HCT116 (cell line): ENCODE data around the gene RTP4. TPM values are rescaled to one million over a fixed set of nuclear protein-coding genes. Genes with fewer than 3 reads are reported as not detected.

Experiments used
- ATAC-seq: fragments of 200-7000 bp; cut with Tn5 transposase; 2 replicates; pipeline ENCODE4 v1.9.1; 2020; ENCODE audit warnings: mild to moderate bottlenecking, moderate library complexity
- BruUV-seq: library from RNA; stranded (reverse); fragments of 400-500 nt; replicated peaks from 2 replicates; lab custom pipeline; 2021; lab: Mats Ljungman, UMichigan
- CTCF ChIA-PET: fragments of 300-600 bp; sonication (Branson Sonifier 250); formaldehyde crosslinking; loops from one replicate; lab custom pipeline; 2021; ENCODE audit warnings: antibody characterized with exemption; lab: Charles Lee
- POLR2A ChIA-PET: fragments of 300-600, 350-600 bp; sonication (Branson Sonifier 250); formaldehyde crosslinking; loops from one replicate; lab custom pipeline; 2021; ENCODE audit warnings: antibody characterized with exemption; lab: Charles Lee
- RAD21 ChIA-PET, 2 experiments: fragments of 300-600 bp; sonication (Branson Sonifier 250); formaldehyde crosslinking; loops; one replicate each; lab custom pipeline; 2023; ENCODE audit warnings: low total read pairs in 2 of 2; ENCODE audit not compliant: uncharacterized antibody in 2 of 2, unreplicated experiment in 2 of 2, low non-redundant PET in 1 of 2; lab: Charles Lee
- DNase-seq: peaks from one replicate; pipeline ENCODE4 v3.0.0-alpha.2; 2010; ENCODE audit warnings: low read depth, low spot score
- H2AFZ ChIP-seq: fragments of 200-600 bp; shearing (Covaris generic), sonication (generic); 2 replicates; pipeline ENCODE4 v1.6.1; 2017; ENCODE audit warnings: low read depth, mixed run types, mixed read lengths, antibody characterized with exemption, low read length; ENCODE audit not compliant: poor library complexity, severe bottlenecking
- H3K27ac ChIP-seq: 2 replicates; pipeline ENCODE4 v1.5.1; 2012; ENCODE audit warnings: low read depth, low read length
- H3K27me3 ChIP-seq: fragments of 200-600 bp; sonication (generic); 2 replicates; pipeline ENCODE4 v1.6.1; 2016; ENCODE audit warnings: mixed run types, low read length, mixed read lengths; ENCODE audit not compliant: insufficient read depth
- H3K36me3 ChIP-seq, 2 experiments: fragments of 200-500 bp in 1 of 2; fragments of 200-600 bp in 1 of 2; sonication (Bioruptor generic) in 1 of 2; sonication (generic) in 1 of 2; 2 replicates each; pipeline versions ENCODE4 v1.5.1 to v1.6.1; 2014 to 2016; ENCODE audit warnings: low read length in 2 of 2, inconsistent platforms in 1 of 2, mixed read lengths in 1 of 2, mixed run types in 1 of 2; ENCODE audit not compliant: insufficient read depth in 2 of 2, control insufficient read depth in 1 of 2
- H3K4me1 ChIP-seq, 2 experiments: fragments of 200-600 bp in 1 of 2; sonication (generic) in 1 of 2; 2 replicates each; pipeline versions ENCODE4 v1.5.1 to v1.6.1; 2012 to 2017; ENCODE audit warnings: low read length in 2 of 2, inconsistent platforms in 1 of 2, mild to moderate bottlenecking in 1 of 2, mixed read lengths in 1 of 2, mixed run types in 1 of 2, moderate library complexity in 1 of 2; ENCODE audit not compliant: insufficient read depth in 2 of 2, control insufficient read depth in 1 of 2
- H3K4me2 ChIP-seq: fragments of 200-600 bp; sonication (generic); 2 replicates; pipeline ENCODE4 v1.6.1; 2017; ENCODE audit warnings: mixed run types, low read length, mixed read lengths
- H3K4me3 ChIP-seq, 2 experiments: fragments of 200-600 bp in 1 of 2; sonication (generic) in 1 of 2; replicated peaks in 1 of 2; 2 replicates each; pipeline ENCODE4 v1.5.1; 2011 to 2016; ENCODE audit warnings: low read length in 2 of 2, control low read depth in 1 of 2, low read depth in 1 of 2, mild to moderate bottlenecking in 1 of 2, mixed read lengths in 1 of 2, mixed run types in 1 of 2
- H3K79me2 ChIP-seq: fragments of 200-600 bp; sonication (generic); 2 replicates; pipeline ENCODE4 v1.6.1; 2017; ENCODE audit warnings: mild to moderate bottlenecking, mixed run types, low read length, moderate library complexity, mixed read lengths; ENCODE audit not compliant: insufficient read depth
- H3K9ac ChIP-seq: fragments of 200-600 bp; sonication (generic); 2 replicates; pipeline ENCODE4 v1.6.1; 2016; ENCODE audit warnings: low read length, mixed read lengths
- H3K9me2 ChIP-seq: fragments of 200-600 bp; sonication (generic), shearing (Covaris generic); 2 replicates; pipeline ENCODE4 v1.6.1; 2017; ENCODE audit warnings: mixed run types, mild to moderate bottlenecking, moderate library complexity; ENCODE audit not compliant: insufficient read depth
- H3K9me3 ChIP-seq, 2 experiments: fragments of 200-500 bp in 1 of 2; fragments of 200-600 bp in 1 of 2; sonication (Bioruptor generic) in 1 of 2; sonication (generic) in 1 of 2; 2 replicates each; pipeline ENCODE4 v1.6.1; 2014 to 2017; ENCODE audit warnings: low read length in 2 of 2, mixed read lengths in 2 of 2, inconsistent platforms in 1 of 2, low read depth in 1 of 2, mild to moderate bottlenecking in 1 of 2, mixed run types in 1 of 2, moderate library complexity in 1 of 2; ENCODE audit not compliant: control insufficient read depth in 1 of 2, insufficient read depth in 1 of 2
- H4K20me1 ChIP-seq: fragments of 200-600 bp; sonication (generic), shearing (Covaris generic); 2 replicates; pipeline ENCODE4 v1.6.1; 2017; ENCODE audit warnings: mixed run types, mild to moderate bottlenecking, moderate library complexity; ENCODE audit not compliant: insufficient read depth
- ATF3 ChIP-seq: IDR thresholded peaks from 2 replicates; pipeline ENCODE4 v1.6.1; 2012
- CEBPB ChIP-seq: IDR thresholded peaks from 2 replicates; pipeline ENCODE4 v1.6.1; 2012; ENCODE audit warnings: low read depth
- EGR1 ChIP-seq: IDR thresholded peaks from 2 replicates; pipeline ENCODE4 v1.6.1; 2012; ENCODE audit warnings: low read depth
- ELF1 ChIP-seq: IDR thresholded peaks from 2 replicates; pipeline ENCODE4 v1.6.1; 2012; ENCODE audit warnings: low read depth, borderline replicate concordance
- MAX ChIP-seq: IDR thresholded peaks from 2 replicates; pipeline ENCODE4 v1.6.1; 2012
- POLR2A ChIP-seq: IDR thresholded peaks from 2 replicates; pipeline ENCODE4 v1.7.0; 2011; ENCODE audit warnings: borderline replicate concordance; ENCODE audit not compliant: insufficient read depth, insufficient read length; ENCODE audit errors: extremely low read depth
- REST ChIP-seq: IDR thresholded peaks from 2 replicates; pipeline ENCODE4 v1.6.1; 2012; ENCODE audit warnings: low read depth
- SP1 ChIP-seq: IDR thresholded peaks from 2 replicates; pipeline ENCODE4 v1.6.1; 2012; ENCODE audit warnings: low read depth
- ZBTB33 ChIP-seq: IDR thresholded peaks from 2 replicates; pipeline ENCODE4 v1.6.1; 2011; ENCODE audit warnings: mild to moderate bottlenecking, low read length, moderate library complexity; ENCODE audit not compliant: insufficient replicate concordance; ENCODE audit errors: extremely low read depth
- intact Hi-C: fragments of 100-400 bp; cut with micrococcal nuclease; formaldehyde crosslinking; loops from 2 replicates; pipeline ENCODE4 v1.10.0; 2022
- total RNA-seq: library from RNA; stranded (reverse); gene quantifications from one replicate; pipeline ENCODE4 v1.2.1, GENCODE V29; 2021; ENCODE audit not compliant: unreplicated experiment

RTP4 gene
- total RNA-seq, 1 experiment from 2014 or later: not detected

- no peak overlapping the region for H3K4me2 ChIP-seq
- no TSS peak for BruUV-seq
- H3K9me3 ChIP-seq: no peaks in the 10 kb centered on the region
- TF ChIP-seq SP1 (no peak), ZBTB33 (no peak), REST (no peak), MAX (no peak), ELF1 (no peak), POLR2A (no peak), EGR1 (no peak), ATF3 (no peak), CEBPB (no peak)
- H3K4me3 ChIP-seq: no peak overlapping the region
- no peaks in the 10 kb centered on the region for H3K36me3 ChIP-seq
- H4K20me1 ChIP-seq: no peaks in the 10 kb centered on the region
- H3K9me2 ChIP-seq: no peaks in the 10 kb centered on the region
- no peak overlapping the region for H3K9ac ChIP-seq
- H3K27me3 ChIP-seq: 0 out of 2 replicates have a peak, but pooled peaks cover 10% of the 10 kb centered on the region
- no peaks in the 10 kb centered on the region for H3K79me2 ChIP-seq
- ChIA-PET POLR2A (no interaction called here), RAD21 (no interaction called here), CTCF (no interaction called here)
- no peaks in the 10 kb centered on the region for H3K4me1 ChIP-seq
- no peak for DNase-seq
- H2AFZ ChIP-seq: no peak overlapping the region
- no peak overlapping the region for H3K27ac ChIP-seq
- intact Hi-C loops: no loop called here
- ATAC-seq: no peak
These were observed 553 bp upstream of the RTP4 start for GRCh38 chr3:187367561-187368103.
